Upper lobe of left lung (tissue), 6 donors: ENCODE measurements around the gene PRPF8. TPM values are rescaled to one million over a fixed set of nuclear protein-coding genes. Genes with fewer than 3 reads are reported as not detected.

ENCODE experiments used
- ATAC-seq, 2 donors: fragments of 200-7000 bp; cut with Tn5 transposase; one replicate each; pipeline ENCODE4 v1.9.1; 2022; ENCODE audit warnings: mild to moderate bottlenecking in 2 of 2, moderate library complexity in 2 of 2; ENCODE audit not compliant: low FRiP score in 2 of 2
- DNase-seq, 2 donors: peaks; one replicate each; pipeline ENCODE4 v3.0.0-alpha.2; 2019 to 2020
- H3K27ac ChIP-seq, 4 donors: fragments of 200-600 bp; sonication (generic); one replicate each; pipeline ENCODE4 v1.5.1; 2016 to 2019
- H3K27me3 ChIP-seq, 4 donors: fragments of 200-600 bp; sonication (generic); one replicate each; pipeline ENCODE4 v1.5.1; 2017 to 2019
- H3K36me3 ChIP-seq, 4 donors: fragments of 200-600 bp; sonication (generic); one replicate each; pipeline ENCODE4 v1.5.1; 2016 to 2019
- H3K4me1 ChIP-seq, 4 donors: fragments of 200-600 bp; sonication (generic); one replicate each; pipeline ENCODE4 v1.5.1; 2018 to 2019
- H3K4me3 ChIP-seq, 4 donors: fragments of 200-600 bp; sonication (generic); one replicate each; pipeline ENCODE4 v1.5.1; 2017 to 2019; ENCODE audit warnings: mild to moderate bottlenecking in 2 of 4, moderate library complexity in 1 of 4
- H3K9me3 ChIP-seq, 4 donors: fragments of 200-600 bp; sonication (generic); one replicate each; pipeline ENCODE4 v1.5.1; 2018 to 2019
- CTCF ChIP-seq, 6 experiments: fragments of 450-650 bp in 4 of 6; fragments of 200-600 bp in 2 of 6; sonication (generic) in 2 of 6; IDR thresholded peaks; one replicate each; pipeline ENCODE4 v1.5.1; 2016 to 2019; ENCODE audit warnings: antibody characterized with exemption in 6 of 6
- EP300 ChIP-seq, 4 donors: sonication (generic); formaldehyde crosslinking; IDR thresholded peaks; one replicate each; pipeline ENCODE4 v1.5.1; 2017; ENCODE audit warnings: antibody characterized with exemption in 4 of 4, control low read depth in 2 of 4
- POLR2A ChIP-seq, 4 donors: fragments of 450-650 bp; IDR thresholded peaks; one replicate each; pipeline ENCODE4 v1.5.1; 2016 to 2017; ENCODE audit warnings: antibody characterized with exemption in 4 of 4, mild to moderate bottlenecking in 2 of 4
- POLR2AphosphoS5 ChIP-seq, 2 donors: sonication (generic); formaldehyde crosslinking; IDR thresholded peaks; one replicate each; pipeline ENCODE4 v1.5.1; 2017; ENCODE audit warnings: antibody characterized with exemption in 2 of 2
- WGBS, 2 donors: methylation state at CpG; one replicate each; pipeline ENCODE4 v1.1.5; 2017 to 2018; 5-methylcytosine and 5-hydroxymethylcytosine counted together
- total RNA-seq, 6 donors: library from RNA; depleted of rRNA in 4 of 6; stranded (reverse); fragments of >200 nt in 4 of 6; gene quantifications; one replicate each; pipeline versions ENCODE4 v1.1.0 to v1.2.1, GENCODE V29; 2016 to 2021
- donor health status: DM: no; HTN: no; CAD: no; lungs with moderate emphysema.
- donor health status: DM: no; HTN: yes; CAD: no; lungs with severe emphysema.

PRPF8 gene
- total RNA-seq, 6 donors from 2014 or later: 173 to 283 (median 220) TPM

- 73 to 74% methylated on average over 17 of the region's 17 CpGs for WGBS, 2 donors
- peak overlapping the region in 2 of 4 donors; percentile 42 to 72 for H3K27ac ChIP-seq
- peaks cover 4 to 23% (median 19%) of the 10 kb centered on the region in 4 donors for H3K4me1 ChIP-seq
- H3K4me3 ChIP-seq: no peak overlapping the region
- DNase-seq (peak in 1 of 2 donors; percentile 62), ATAC-seq (peak in 1 of 2 donors; percentile 3)
- H3K27me3 ChIP-seq: no peaks in the 10 kb centered on the region
- H3K36me3 ChIP-seq: peaks cover 4 to 47% (median 26%) of the 10 kb centered on the region in 4 donors
- TF ChIP-seq EP300 (IDR thresholded peaks at IDR 0.05) (no peak), POLR2A (IDR thresholded peaks at IDR 0.05) (no peak), POLR2AphosphoS5 (IDR thresholded peaks at IDR 0.05) (no peak)
- H3K9me3 ChIP-seq: no peaks in the 10 kb centered on the region
Observed at GRCh38 chr17:1638171-1638590, 46.5 kb downstream of the PRPF8 start.

DNA sequence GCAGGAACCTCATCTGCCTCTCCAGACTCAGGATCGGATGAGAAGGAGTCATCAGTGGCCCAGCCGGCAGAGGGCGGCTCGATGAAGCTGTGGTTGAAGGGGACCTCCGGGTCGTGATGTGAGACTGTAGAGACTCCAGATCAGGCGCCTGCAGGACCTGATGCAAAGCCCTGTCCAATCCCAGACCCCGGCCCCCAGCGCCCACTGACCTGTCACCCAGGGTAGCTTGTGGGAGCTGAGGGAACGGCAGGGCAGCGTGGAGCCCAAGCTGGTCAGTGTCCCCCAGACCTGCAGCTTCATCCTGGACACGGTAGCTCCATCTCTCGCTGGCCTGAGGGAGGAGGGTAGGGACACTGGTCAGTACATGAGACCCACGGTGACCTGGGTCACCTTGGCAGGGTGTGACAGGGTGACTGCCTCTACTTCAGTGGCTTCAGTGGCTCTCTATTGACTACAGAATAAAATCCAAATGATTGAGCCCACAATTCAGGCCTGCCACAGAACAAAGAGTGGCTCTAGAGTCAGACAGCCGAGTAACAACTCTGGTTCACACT is 47.9 kb downstream of the PRPF8 start:
- DNase-seq: peak in 1 of 2 donors; percentile 68
- Histone ChIP-seq H3K4me1 (peaks cover 4 to 21% (median 18%) of the 10 kb centered on the region in 4 donors), H3K27ac (no peak overlapping the region), H3K36me3 (peaks cover 4 to 47% (median 26%) of the 10 kb centered on the region in 4 donors), H3K4me3 (no peak overlapping the region), H3K9me3 (no peaks in the 10 kb centered on the region), H3K27me3 (no peaks in the 10 kb centered on the region)
- TF ChIP-seq POLR2A (IDR thresholded peaks at IDR 0.05): no peak
- TF ChIP-seq POLR2AphosphoS5 (IDR thresholded peaks at IDR 0.05): no peak
- no peak for TF ChIP-seq CTCF (IDR thresholded peaks at IDR 0.05)
- TF ChIP-seq EP300 (IDR thresholded peaks at IDR 0.05): no peak
- ATAC-seq: no peak
- 89 to 91% methylated on average over 5 to 15 of the region's 15 CpGs for WGBS, 2 donors

DNA sequence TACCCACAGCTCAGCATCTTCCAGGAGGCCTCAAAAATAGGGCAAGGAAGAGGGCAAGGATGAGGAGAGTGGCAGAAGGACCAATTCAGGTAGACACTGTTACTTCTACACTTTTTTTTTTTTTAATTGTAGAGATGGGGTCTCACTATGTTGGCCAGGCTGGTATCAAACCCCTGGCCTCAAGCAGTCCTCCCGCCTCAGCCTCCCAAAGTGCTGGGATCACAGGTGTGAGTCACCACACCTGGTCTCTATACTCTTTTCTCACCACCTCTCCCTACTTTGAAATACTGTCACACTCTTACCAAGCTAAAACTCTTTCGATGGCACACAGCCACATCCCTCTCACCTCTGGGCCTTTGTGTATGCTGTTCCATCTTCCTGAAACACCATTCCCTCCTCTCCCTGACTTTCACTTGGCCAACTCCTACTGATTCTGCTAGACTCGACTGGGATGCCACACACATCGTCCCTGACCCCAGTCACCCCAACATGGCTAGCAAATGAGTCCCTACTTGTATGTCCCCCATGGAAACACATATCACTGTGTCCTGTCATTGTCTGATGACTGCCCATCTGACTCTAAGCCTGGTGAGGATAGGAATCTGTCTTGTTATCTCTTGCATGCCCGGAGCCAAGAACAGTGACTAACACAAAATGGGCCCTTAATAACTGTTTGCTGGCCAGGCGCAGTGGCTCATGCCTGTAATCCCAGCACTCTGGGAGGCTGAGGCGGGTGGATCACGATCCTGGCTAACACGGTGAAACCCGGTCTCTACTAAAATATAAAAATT is 48.8 kb downstream of the PRPF8 start:
- Histone ChIP-seq H3K36me3 (peaks cover 4 to 47% (median 26%) of the 10 kb centered on the region in 4 donors), H3K27me3 (no peaks in the 10 kb centered on the region), H3K4me1 (peaks cover 4 to 23% (median 21%) of the 10 kb centered on the region in 4 donors), H3K27ac (no peak overlapping the region), H3K4me3 (no peak overlapping the region), H3K9me3 (no peaks in the 10 kb centered on the region)
- TF ChIP-seq CTCF (IDR thresholded peaks at IDR 0.05): no peak
- ATAC-seq (no peak), DNase-seq (no peak)
- WGBS, 2 donors: 86 to 96% methylated on average over 9 to 10 of the region's 10 CpGs

- Histone ChIP-seq H3K27ac (no peak overlapping the region), H3K9me3 (no peaks in the 10 kb centered on the region), H3K36me3 (peaks cover 4 to 47% (median 26%) of the 10 kb centered on the region in 4 donors), H3K4me3 (no peak overlapping the region), H3K4me1 (peaks cover under 1 to 22% (median 20%) of the 10 kb centered on the region in 4 donors), H3K27me3 (no peaks in the 10 kb centered on the region)
- 93 to 95% methylated on average over 13 to 36 of the region's 45 CpGs for WGBS, 2 donors
- peak in 1 of 2 donors; percentile 79 for DNase-seq
- TF ChIP-seq EP300 (IDR thresholded peaks at IDR 0.05) (no peak), CTCF (IDR thresholded peaks at IDR 0.05) (no peak), POLR2AphosphoS5 (IDR thresholded peaks at IDR 0.05) (no peak), POLR2A (IDR thresholded peaks at IDR 0.05) (no peak)
- ATAC-seq: no peak
Observed at GRCh38 chr17:1634841-1635650, 49.6 kb downstream of the PRPF8 start.

DNA sequence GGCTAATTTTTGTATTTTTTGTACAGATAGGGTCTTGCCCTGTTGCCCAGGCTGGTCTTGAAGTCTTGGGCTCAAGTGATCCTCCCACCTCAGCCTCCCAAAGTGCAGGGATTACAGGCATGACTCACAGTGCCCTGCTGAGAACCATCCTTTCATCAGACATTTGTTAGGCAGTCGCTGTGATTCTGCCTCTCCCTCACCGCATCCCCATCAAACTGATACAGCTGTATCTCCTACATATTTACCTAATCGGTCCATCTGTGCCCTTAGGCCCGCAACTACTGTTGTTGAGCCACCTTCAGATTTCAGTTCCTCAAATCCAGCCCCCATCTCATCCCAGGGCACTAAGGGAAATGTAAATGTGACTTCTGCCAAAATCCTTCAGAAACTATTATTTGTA is 54.0 kb downstream of the PRPF8 start:
- H3K27ac ChIP-seq: peak overlapping the region in 2 of 4 donors; percentile 41 to 52

More for the DNA sequence above, 54.0 kb downstream of the PRPF8 start:
- DNase-seq (no peak), ATAC-seq (no peak)
- no peaks in the 10 kb centered on the region for H3K9me3 ChIP-seq
- 73 to 84% methylated on average over 4 of the region's 4 CpGs for WGBS, 2 donors
- H3K36me3 ChIP-seq: peaks cover 4 to 14% (median 13%) of the 10 kb centered on the region in 4 donors
- TF ChIP-seq EP300 (IDR thresholded peaks at IDR 0.05): no peak
- no peak for TF ChIP-seq POLR2AphosphoS5 (IDR thresholded peaks at IDR 0.05)
- no peak for TF ChIP-seq POLR2A (IDR thresholded peaks at IDR 0.05)
- no peak for TF ChIP-seq CTCF (IDR thresholded peaks at IDR 0.05)
- H3K4me1 ChIP-seq: peaks cover 26 to 42% (median 40%) of the 10 kb centered on the region in 4 donors
- H3K27me3 ChIP-seq: no peaks in the 10 kb centered on the region
- H3K4me3 ChIP-seq: no peak overlapping the region
